Astrocyte of the spinal cord (primary cell): ENCODE data around the gene LPP.
A peak's percentile ranks its signal among the peaks of the same experiment; 100 is the strongest.

Experiments used
- DNase-seq: peaks from one replicate; pipeline ENCODE4 v3.0.0; 2011; ENCODE audit warnings: low read depth, low spot score
- H3K4me3 ChIP-seq: 2 replicates; pipeline ENCODE4 v1.5.1; 2011; ENCODE audit warnings: low read depth, mild to moderate bottlenecking, low read length, moderate library complexity
- CTCF ChIP-seq: IDR thresholded peaks from 2 replicates; pipeline ENCODE4 v1.5.1; 2012; ENCODE audit warnings: low read depth, mild to moderate bottlenecking, low read length, inconsistent platforms
- in situ Hi-C: cut with HindIII; loops from 2 replicates; pipeline ENCODE4 v1.10.0; 2017; ENCODE audit warnings: low sequenced_read_pairs

LPP gene

GRCh38 chr3:188227442-188227841, 73.5 kb downstream of the LPP start:
- TF ChIP-seq CTCF, result no peak
- H3K4me3 ChIP-seq, result no peak overlapping the region
- no peak for DNase-seq
- in situ Hi-C loops, result no loop called here

- DNase-seq, result no peak
Measured at GRCh38 chr3:188229177-188229576, 75.2 kb downstream of the LPP start.

GRCh38 chr3:188229726-188230125, 75.8 kb downstream of the LPP start:
- no peak for DNase-seq
- TF ChIP-seq CTCF, result no peak
- in situ Hi-C loops, result no loop called here
- no peak overlapping the region for H3K4me3 ChIP-seq

More at GRCh38 chr3:188229177-188229576, 75.2 kb downstream of the LPP start:
- in situ Hi-C loops, result no loop called here
- H3K4me3 ChIP-seq, result no peak overlapping the region
- TF ChIP-seq CTCF, result no peak

- no peak for TF ChIP-seq CTCF
- in situ Hi-C loops, result no loop called here
- no peak for DNase-seq
- H3K4me3 ChIP-seq, result no peak overlapping the region
Measured at GRCh38 chr3:188230962-188231361, 77.0 kb downstream of the LPP start.

GRCh38 chr3:188231456-188231855, 77.5 kb downstream of the LPP start:
- in situ Hi-C loops, result no loop called here
- TF ChIP-seq CTCF, result no peak

GRCh38 chr3:188232656-188233055, 78.7 kb downstream of the LPP start:
- DNase-seq, result no peak
- in situ Hi-C loops, result no loop called here
- H3K4me3 ChIP-seq, result no peak overlapping the region
- TF ChIP-seq CTCF, result no peak

More at GRCh38 chr3:188231456-188231855, 77.5 kb downstream of the LPP start:
- no peak for DNase-seq
- H3K4me3 ChIP-seq, result no peak overlapping the region

GRCh38 chr3:188233320-188233719, 79.4 kb downstream of the LPP start:
- no peak for TF ChIP-seq CTCF
- DNase-seq, result peak; percentile 61
- H3K4me3 ChIP-seq, result no peak overlapping the region
- in situ Hi-C loops, result no loop called here
